ENCODE data around the gene RUNX1.

RUNX1 gene

DNA sequence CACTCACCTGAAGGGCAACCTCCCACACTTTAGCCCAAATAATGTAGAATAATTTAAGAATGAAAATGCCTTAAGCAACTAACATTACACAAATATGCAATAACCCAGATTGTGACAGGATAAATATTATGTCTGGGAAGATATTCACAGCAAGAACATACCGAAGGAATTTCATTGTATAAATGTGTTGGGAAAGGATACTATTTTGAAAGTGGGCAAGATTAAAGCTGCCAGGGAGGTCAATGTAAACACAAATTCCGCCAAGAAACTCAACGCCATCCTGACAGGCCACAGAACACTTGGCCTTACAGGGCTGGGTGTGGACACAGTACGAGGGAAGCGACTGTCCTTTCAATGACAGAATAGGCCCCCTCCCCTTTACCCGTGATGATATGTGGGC, 173.3 kb downstream of the RUNX1 start:
- TF ChIP-seq, protein P1, sequence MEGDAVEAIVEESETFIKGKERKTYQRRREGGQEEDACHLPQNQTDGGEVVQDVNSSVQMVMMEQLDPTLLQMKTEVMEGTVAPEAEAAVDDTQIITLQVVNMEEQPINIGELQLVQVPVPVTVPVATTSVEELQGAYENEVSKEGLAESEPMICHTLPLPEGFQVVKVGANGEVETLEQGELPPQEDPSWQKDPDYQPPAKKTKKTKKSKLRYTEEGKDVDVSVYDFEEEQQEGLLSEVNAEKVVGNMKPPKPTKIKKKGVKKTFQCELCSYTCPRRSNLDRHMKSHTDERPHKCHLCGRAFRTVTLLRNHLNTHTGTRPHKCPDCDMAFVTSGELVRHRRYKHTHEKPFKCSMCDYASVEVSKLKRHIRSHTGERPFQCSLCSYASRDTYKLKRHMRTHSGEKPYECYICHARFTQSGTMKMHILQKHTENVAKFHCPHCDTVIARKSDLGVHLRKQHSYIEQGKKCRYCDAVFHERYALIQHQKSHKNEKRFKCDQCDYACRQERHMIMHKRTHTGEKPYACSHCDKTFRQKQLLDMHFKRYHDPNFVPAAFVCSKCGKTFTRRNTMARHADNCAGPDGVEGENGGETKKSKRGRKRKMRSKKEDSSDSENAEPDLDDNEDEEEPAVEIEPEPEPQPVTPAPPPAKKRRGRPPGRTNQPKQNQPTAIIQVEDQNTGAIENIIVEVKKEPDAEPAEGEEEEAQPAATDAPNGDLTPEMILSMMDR (IDR thresholded peaks at IDR 0.05; ENCODE audit: low read depth, low read length): no peak
- Histone ChIP-seq H3K36me3 (no peaks in the 10 kb centered on the region), H3K27ac (no peak overlapping the region)

DNA sequence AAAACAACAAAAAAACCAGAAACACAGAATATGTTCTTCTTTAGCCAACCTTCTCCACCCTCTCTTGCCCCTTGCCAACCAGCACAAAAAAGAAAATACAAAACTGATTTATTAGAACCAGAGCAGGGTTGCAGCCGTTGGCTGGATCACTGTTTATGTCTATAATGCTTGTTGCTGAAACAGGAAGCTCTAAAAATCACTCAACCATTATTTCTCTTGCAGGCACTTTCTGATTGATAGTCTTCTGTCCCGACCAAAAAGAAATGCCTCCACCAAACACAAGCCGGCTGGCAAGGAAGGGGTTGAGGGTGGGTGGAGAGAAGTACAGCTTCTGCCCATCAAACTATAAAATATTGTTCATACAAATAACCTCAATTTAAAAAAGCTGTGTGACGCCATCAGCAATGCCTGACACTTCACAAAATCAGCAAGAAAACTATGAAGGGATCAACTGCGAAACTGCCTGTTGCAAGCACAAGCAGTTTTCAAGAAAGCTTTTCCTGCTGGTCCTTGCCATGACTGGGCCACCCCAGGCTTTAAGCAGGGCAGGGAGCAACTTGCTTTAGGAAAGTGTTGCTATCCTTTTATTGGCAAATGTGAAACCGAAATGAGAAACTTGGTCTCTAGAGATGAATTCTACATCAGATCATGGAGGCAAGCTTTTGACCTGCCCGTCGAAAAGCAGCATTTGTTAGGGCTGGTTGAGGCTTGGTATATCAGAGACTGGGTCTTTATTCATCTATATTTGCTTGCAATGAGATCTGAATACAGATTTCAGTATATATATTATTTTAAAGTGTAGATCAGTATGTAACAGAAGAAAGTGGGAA, 174.2 kb downstream of the RUNX1 start:
- no peak for DNase-seq
- Histone ChIP-seq H3K36me3 (no peaks in the 10 kb centered on the region), H3K27me3 (ENCODE audit: insufficient read depth, low read depth, severe bottlenecking) (peaks cover 93% of the 10 kb centered on the region), H3K27ac (no peak overlapping the region), H3K9me3 (ENCODE audit: severe bottlenecking) (peaks cover 2% of the 10 kb centered on the region), H3K4me3 (ENCODE audit: low read depth, low read length) (no peak overlapping the region)
- TF ChIP-seq, protein P1 (IDR thresholded peaks at IDR 0.05; ENCODE audit: low read depth, low read length): no peak

More for the DNA sequence above, 173.3 kb downstream of the RUNX1 start:
- no peak for DNase-seq
- peaks cover 2% of the 10 kb centered on the region for H3K9me3 ChIP-seq (ENCODE audit: severe bottlenecking)
- H3K4me3 ChIP-seq (ENCODE audit: low read depth, low read length): no peak overlapping the region
- peaks cover 93% of the 10 kb centered on the region for H3K27me3 ChIP-seq (ENCODE audit: insufficient read depth, low read depth, severe bottlenecking)

DNA sequence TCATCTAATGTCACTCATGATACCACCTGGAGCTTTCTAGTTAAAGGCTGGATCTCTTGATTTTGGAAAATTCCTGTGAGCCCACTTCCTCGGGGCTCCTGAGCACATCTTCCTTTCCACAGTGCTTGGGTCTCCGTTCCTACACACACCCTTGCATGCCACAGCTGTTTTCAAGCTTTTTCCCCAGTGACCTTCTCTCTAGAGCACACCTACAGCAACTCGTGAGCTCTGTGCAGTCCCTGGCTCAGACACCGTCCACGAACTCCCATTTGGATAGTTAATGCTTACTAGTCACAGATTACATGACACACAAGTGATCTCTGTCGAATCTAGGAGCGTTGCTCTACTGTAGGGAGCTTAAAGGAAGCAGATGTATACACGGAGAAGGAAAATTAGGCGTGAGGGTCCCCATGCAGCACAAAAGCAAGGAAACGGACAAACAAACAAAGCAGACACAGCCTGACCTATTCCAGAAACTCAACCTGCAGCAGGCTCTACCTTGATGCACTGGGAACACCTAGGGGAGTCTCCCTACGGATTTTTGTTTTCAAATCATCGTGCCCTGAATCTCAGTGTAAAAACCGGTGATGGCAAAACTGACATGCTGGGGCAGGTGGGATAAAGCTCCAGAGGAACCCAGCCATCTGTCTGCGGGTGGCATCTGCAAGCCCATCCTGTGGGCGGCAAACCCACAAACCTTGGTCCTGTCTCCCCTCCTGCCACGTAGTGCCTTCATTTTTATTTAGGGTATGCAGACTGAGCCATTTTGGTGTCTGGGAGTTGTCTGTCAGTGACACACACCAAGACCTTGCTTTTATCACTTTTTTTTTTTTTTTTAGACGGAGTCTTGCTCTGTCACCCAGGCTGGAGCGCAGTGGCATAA, 177.8 kb downstream of the RUNX1 start:
- H3K27ac ChIP-seq: no peak overlapping the region

DNA sequence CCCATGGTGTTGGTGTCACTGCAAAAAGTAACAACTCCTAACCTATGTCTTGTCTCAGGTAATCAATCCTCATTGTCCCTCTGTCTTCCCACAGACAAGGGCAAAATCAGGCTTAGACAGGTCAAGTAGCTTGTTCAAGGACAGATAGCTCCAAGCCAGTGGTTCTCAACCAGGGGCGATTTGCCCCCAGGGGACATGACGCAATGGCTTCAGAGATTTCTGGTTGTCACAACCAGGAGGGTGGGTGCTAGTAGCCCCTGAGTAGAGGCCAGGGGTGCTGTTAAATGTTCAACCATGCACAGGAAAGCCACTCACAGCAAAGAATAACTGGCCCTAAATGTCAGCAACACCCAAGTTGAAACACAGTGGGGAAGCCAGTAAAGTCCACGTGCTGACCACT, 178.9 kb downstream of the RUNX1 start:
- H3K27me3 ChIP-seq (ENCODE audit: insufficient read depth, low read depth, severe bottlenecking): peaks cover 97% of the 10 kb centered on the region
- H3K27ac ChIP-seq: no peak overlapping the region
- H3K9me3 ChIP-seq (ENCODE audit: severe bottlenecking): peaks cover 2% of the 10 kb centered on the region
- no peak overlapping the region for H3K4me3 ChIP-seq (ENCODE audit: low read depth, low read length)
- no peak for DNase-seq
- TF ChIP-seq, protein P1 (IDR thresholded peaks at IDR 0.05; ENCODE audit: low read depth, low read length): no peak
- H3K36me3 ChIP-seq: no peaks in the 10 kb centered on the region

More for the DNA sequence above, 177.8 kb downstream of the RUNX1 start:
- Histone ChIP-seq H3K4me3 (ENCODE audit: low read depth, low read length) (no peak overlapping the region), H3K9me3 (ENCODE audit: severe bottlenecking) (peaks cover 2% of the 10 kb centered on the region), H3K27me3 (ENCODE audit: insufficient read depth, low read depth, severe bottlenecking) (peaks cover 97% of the 10 kb centered on the region), H3K36me3 (no peaks in the 10 kb centered on the region)
- TF ChIP-seq, protein P1 (IDR thresholded peaks at IDR 0.05; ENCODE audit: low read depth, low read length): no peak
- no peak for DNase-seq

DNA sequence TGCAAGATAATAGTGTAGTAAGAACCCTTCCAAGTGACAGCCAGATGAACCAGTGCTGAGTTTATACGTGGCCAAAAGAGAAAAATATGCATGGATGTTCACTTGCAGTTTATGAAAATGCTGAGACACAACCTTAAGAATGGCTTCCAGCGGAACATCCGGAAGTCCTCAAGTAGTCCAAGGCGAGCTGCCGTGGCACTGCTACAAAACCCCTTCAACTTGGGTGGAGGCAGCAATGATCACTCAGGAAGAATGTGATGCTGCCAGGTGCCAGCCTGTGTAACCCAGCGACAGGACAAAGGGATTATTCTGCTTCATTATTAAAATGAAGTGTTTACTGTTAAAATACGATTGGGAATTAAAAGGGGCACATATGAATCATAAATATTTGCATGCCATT, 179.6 kb downstream of the RUNX1 start:
- no peak for DNase-seq
- H3K9me3 ChIP-seq (ENCODE audit: severe bottlenecking): peaks cover 2% of the 10 kb centered on the region
- H3K27ac ChIP-seq: no peak overlapping the region
- TF ChIP-seq, protein P1 (IDR thresholded peaks at IDR 0.05; ENCODE audit: low read depth, low read length): no peak
- peaks cover 97% of the 10 kb centered on the region for H3K27me3 ChIP-seq (ENCODE audit: insufficient read depth, low read depth, severe bottlenecking)
- no peaks in the 10 kb centered on the region for H3K36me3 ChIP-seq
- no peak overlapping the region for H3K4me3 ChIP-seq (ENCODE audit: low read depth, low read length)
